ENCODE data around the gene FIGN. TPM values are rescaled to one million over a fixed set of nuclear protein-coding genes. Genes with fewer than 3 reads are reported as not detected.

Gene FIGN
- total RNA-seq, 1 donor from 2014 or later = not detected

- peaks cover 6% of the 10 kb centered on the region for H3K27me3 Mint-ChIP-seq
- H3K9me3 Mint-ChIP-seq = no peaks in the 10 kb centered on the region
- DNase-seq = no peak
- no peaks in the 10 kb centered on the region for H3K36me3 Mint-ChIP-seq (ENCODE audit: low read depth)
- no peaks in the 10 kb centered on the region for H3K4me1 Mint-ChIP-seq
- H3K4me3 Mint-ChIP-seq = no peak overlapping the region
- ChIA-PET POLR2A (no interaction called here), CTCF (no interaction called here)
- no peak for TF ChIP-seq CTCF (IDR thresholded peaks at IDR 0.05)
- intact Hi-C loops (cut with micrococcal nuclease) = no loop called here
- no peak for ATAC-seq (ENCODE audit: low read depth)
- H3K27ac Mint-ChIP-seq = no peak overlapping the region
Measured at GRCh38 chr2:163741435-163741834, 5.6 kb upstream of the FIGN start.

GRCh38 chr2:163737563-163737962 is 1.8 kb upstream of the FIGN start:
- H3K9me3 Mint-ChIP-seq = no peaks in the 10 kb centered on the region
- intact Hi-C loops (cut with micrococcal nuclease) = no loop called here
- ChIA-PET POLR2A (no interaction called here), CTCF (no interaction called here)
- H3K27me3 Mint-ChIP-seq = peaks cover 24% of the 10 kb centered on the region
- H3K36me3 Mint-ChIP-seq (ENCODE audit: low read depth) = no peaks in the 10 kb centered on the region
- no peak for ATAC-seq (ENCODE audit: low read depth)
- no peak overlapping the region for H3K27ac Mint-ChIP-seq
- H3K4me3 Mint-ChIP-seq = no peak overlapping the region
- TF ChIP-seq CTCF (IDR thresholded peaks at IDR 0.05) = no peak
- H3K4me1 Mint-ChIP-seq = peaks cover 4% of the 10 kb centered on the region
- DNase-seq = no peak

GRCh38 chr2:163737190-163737439 is 1.3 kb upstream of the FIGN start:
- peaks cover 4% of the 10 kb centered on the region for H3K4me1 Mint-ChIP-seq
- H3K4me3 Mint-ChIP-seq = no peak overlapping the region
- TF ChIP-seq CTCF (IDR thresholded peaks at IDR 0.05) = no peak
- H3K9me3 Mint-ChIP-seq = no peaks in the 10 kb centered on the region
- CTCF ChIA-PET = no interaction called here
- DNase-seq = no peak
- no peak overlapping the region for H3K27ac Mint-ChIP-seq
- intact Hi-C loops (cut with micrococcal nuclease) = no loop called here
- no peaks in the 10 kb centered on the region for H3K36me3 Mint-ChIP-seq (ENCODE audit: low read depth)
- ATAC-seq (ENCODE audit: low read depth) = no peak
- H3K27me3 Mint-ChIP-seq = peaks cover 24% of the 10 kb centered on the region
- POLR2A ChIA-PET = no interaction called here

GRCh38 chr2:163736433-163737189 is 803 bp upstream of the FIGN start:
- DNase-seq (no peak), ATAC-seq (ENCODE audit: low read depth) (no peak)
- POLR2A ChIA-PET = no interaction called here
- Mint-ChIP-seq H3K4me1 (peaks cover 4% of the 10 kb centered on the region), H3K4me3 (no peak overlapping the region), H3K27ac (no peak overlapping the region), H3K9me3 (no peaks in the 10 kb centered on the region), H3K36me3 (ENCODE audit: low read depth) (no peaks in the 10 kb centered on the region), H3K27me3 (peaks cover 24% of the 10 kb centered on the region)
- no peak for TF ChIP-seq CTCF (IDR thresholded peaks at IDR 0.05)
- intact Hi-C loops (cut with micrococcal nuclease) = no loop called here
- CTCF ChIA-PET = no interaction called here

GRCh38 chr2:163734881-163735684 is 725 bp downstream of the FIGN start:
- Mint-ChIP-seq H3K27me3 (peaks cover 24% of the 10 kb centered on the region), H3K36me3 (ENCODE audit: low read depth) (no peaks in the 10 kb centered on the region), H3K9me3 (no peaks in the 10 kb centered on the region), H3K27ac (no peak overlapping the region), H3K4me1 (peaks cover 4% of the 10 kb centered on the region), H3K4me3 (no peak overlapping the region)
- DNase-seq (no peak), ATAC-seq (ENCODE audit: low read depth) (no peak)
- TF ChIP-seq CTCF (IDR thresholded peaks at IDR 0.05) = no peak
- ChIA-PET CTCF (no interaction called here), POLR2A (no interaction called here)
- intact Hi-C loops (cut with micrococcal nuclease) = no loop called here

Data from activated B cell treated with CpG ODN at 0.5 μM for 24 hours (primary cell).